ENCODE results near the gene ATG2A. TPM values are rescaled to one million over a fixed set of nuclear protein-coding genes. Genes with fewer than 3 reads are reported as not detected.

Gene ATG2A
- total and polyA plus RNA-seq, 10 of the 15 experiments (the other 5 are each of a cell fraction or from before 2014, with no cell fraction given) = 0.08 to 19.0 (median 4.6) TPM

GRCh38 chr11:64929625-64930024 lies 12.6 kb upstream of the ATG2A start:
- intact Hi-C loops (cut with micrococcal nuclease; ENCODE audit: unreplicated experiment) (no loop called here), in situ Hi-C loops (cut with MboI) (no loop called here)
- WGBS (ENCODE audit: insufficient coverage, insufficient replicate concordance, low lambda C conversion rate, missing lambda C conversion rate) = 93% methylated on average over 7 of the region's 7 CpGs
- Histone ChIP-seq H3K27ac (ENCODE audit: control insufficient read depth, insufficient read depth) (no peak overlapping the region), H2AFZ (ENCODE audit: control insufficient read depth, low read depth, low read length) (no peak overlapping the region), H3K9ac (ENCODE audit: control insufficient read depth, insufficient read depth, low read length) (no peak overlapping the region), H3K4me3 (no peak overlapping the region), H4K20me1 (ENCODE audit: control insufficient read depth, insufficient read depth) (no peaks in the 10 kb centered on the region), H3K9me3 (replicated peaks; ENCODE audit: control insufficient read depth, insufficient read depth, low read length) (no peaks in the 10 kb centered on the region), H3K4me2 (ENCODE audit: control insufficient read depth, insufficient read depth) (no peak overlapping the region), H3K4me1 (ENCODE audit: control insufficient read depth, insufficient read depth, low read length) (no peaks in the 10 kb centered on the region; the same call in 1 of the 2 replicates), H3K27me3 (replicated peaks in 1 of 2; ENCODE audit: control insufficient read depth in 2 of 2, insufficient read depth in 2 of 2, low read length in 1 of 2) (no peaks in the 10 kb centered on the region), H3K36me3 (ENCODE audit: control insufficient read depth in 2 of 2, insufficient read depth in 2 of 2, low read length in 1 of 2) (no peaks in the 10 kb centered on the region; a peak in 1 of 4 replicates), H3K79me2 (ENCODE audit: control insufficient read depth, insufficient read depth, low read length) (no peaks in the 10 kb centered on the region)
- POLR2A ChIA-PET = no interaction called here
- ATAC-seq (no peak), DNase-seq (ENCODE audit: low read depth, low spot score) (no peak), FAIRE-seq (no peak)
- CTCF ChIA-PET = interaction anchor here (1.0 kb wide), 1 partner anchor 14 kb away, joined by 3 read pairs; no protein-coding TSS in a partner anchor
- TF ChIP-seq FOXK2 (IDR thresholded peaks at IDR 0.05) (no peak), CEBPB (IDR thresholded peaks at IDR 0.05; ENCODE audit: borderline replicate concordance in 1 of 2, low read depth in 2 of 2, low read length in 2 of 2) (no peak), PKNOX1 (IDR thresholded peaks at IDR 0.05) (no peak), NBN (IDR thresholded peaks at IDR 0.05) (no peak), POLR2A (IDR thresholded peaks at IDR 0.05; ENCODE audit: low read depth, low read length) (no peak), NFIC (IDR thresholded peaks at IDR 0.05; ENCODE audit: low read depth, low read length) (no peak), CHD1 (IDR thresholded peaks at IDR 0.05; ENCODE audit: low read depth, low read length) (no peak), ZBTB4 (CRISPR knock-in tag; IDR thresholded peaks at IDR 0.05) (no peak), TCF12 (IDR thresholded peaks at IDR 0.05; ENCODE audit: low read depth, low read length) (no peak), REST (IDR thresholded peaks at IDR 0.05; ENCODE audit: low read depth, low read length) (no peak), E2F4 (IDR thresholded peaks at IDR 0.05; ENCODE audit: low read depth, low read length) (no peak)
- SMC1A ChIA-PET (ENCODE audit: uncharacterized antibody, unreplicated experiment) = interaction anchor here (0.7 to 0.8 kb wide), 2 partner anchors 38 to 365 kb away, joined by 3 read pairs; no protein-coding TSS in a partner anchor
- RAD21 ChIA-PET (ENCODE audit: unreplicated experiment) = no interaction called here
- BruUV-seq (replicated peaks) = no TSS peak
